BJ (cell line): ENCODE data around the gene SPATA2. TPM values are rescaled to one million over a fixed set of nuclear protein-coding genes. Genes with fewer than 3 reads are reported as not detected.
"Not testable (repeated sequence)": the region's sequence is repeated elsewhere in the genome, so short reads cannot be mapped to it uniquely, and the experiment has no call there.

Experiments
- CTCF ChIA-PET: fragments of 350-600 bp; formaldehyde crosslinking; extraction: SDS; loops from one replicate; lab custom pipeline; 2021; ENCODE audit warnings: antibody characterized with exemption, inconsistent platforms; lab: Yijun Ruan, JAX
- POLR2A ChIA-PET: fragments of 300-600 bp; sonication (Branson Sonifier 250); formaldehyde crosslinking; extraction: SDS; loops from one replicate; lab custom pipeline; 2021; ENCODE audit warnings: antibody characterized with exemption; lab: Charles Lee
- DNase-seq: peaks from one replicate; pipeline ENCODE4 v3.0.0-alpha.2; 2011; ENCODE audit warnings: low read depth
- H3K27me3 ChIP-seq: 2 replicates; pipeline ENCODE4 v1.6.0; 2011; ENCODE audit warnings: low read length; ENCODE audit not compliant: control insufficient read depth, insufficient read depth
- H3K36me3 ChIP-seq: 2 replicates; pipeline ENCODE4 v1.5.1; 2011; ENCODE audit warnings: low read length; ENCODE audit not compliant: control insufficient read depth, insufficient read depth
- H3K4me3 ChIP-seq: 2 replicates; pipeline ENCODE4 v1.5.1; 2011; ENCODE audit warnings: low read depth, mild to moderate bottlenecking, control low read depth, low read length
- polyA minus RNA-seq: library from RNA; depleted of rRNA, polyadenylated mRNA; stranded (reverse); fragments of >200 nt; gene quantifications from 2 replicates; pipeline ENCODE4 v1.2.3, GENCODE V29; 2011; rRNA and poly(A)+ RNA removed
- polyA plus RNA-seq: library from polyadenylated mRNA; depleted of rRNA; stranded (reverse); fragments of >200 nt; gene quantifications from 2 replicates; pipeline ENCODE4 v1.2.3, GENCODE V29; 2011; rRNA removed
- TF ChIP-seq, protein P1 (sequence below): IDR thresholded peaks from 2 replicates; pipeline ENCODE4 v1.5.1; 2011; ENCODE audit warnings: low read depth, mild to moderate bottlenecking, control low read depth, inconsistent platforms, low read length, moderate library complexity; ENCODE audit not compliant: insufficient read depth

Gene SPATA2, protein sequence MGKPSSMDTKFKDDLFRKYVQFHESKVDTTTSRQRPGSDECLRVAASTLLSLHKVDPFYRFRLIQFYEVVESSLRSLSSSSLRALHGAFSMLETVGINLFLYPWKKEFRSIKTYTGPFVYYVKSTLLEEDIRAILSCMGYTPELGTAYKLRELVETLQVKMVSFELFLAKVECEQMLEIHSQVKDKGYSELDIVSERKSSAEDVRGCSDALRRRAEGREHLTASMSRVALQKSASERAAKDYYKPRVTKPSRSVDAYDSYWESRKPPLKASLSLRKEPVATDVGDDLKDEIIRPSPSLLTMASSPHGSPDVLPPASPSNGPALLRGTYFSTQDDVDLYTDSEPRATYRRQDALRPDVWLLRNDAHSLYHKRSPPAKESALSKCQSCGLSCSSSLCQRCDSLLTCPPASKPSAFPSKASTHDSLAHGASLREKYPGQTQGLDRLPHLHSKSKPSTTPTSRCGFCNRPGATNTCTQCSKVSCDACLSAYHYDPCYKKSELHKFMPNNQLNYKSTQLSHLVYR
- polyA plus RNA-seq (3.5 and 5.7 TPM in 2 replicates), polyA minus RNA-seq (3.7 and 4.1 TPM in 2 replicates)

DNA sequence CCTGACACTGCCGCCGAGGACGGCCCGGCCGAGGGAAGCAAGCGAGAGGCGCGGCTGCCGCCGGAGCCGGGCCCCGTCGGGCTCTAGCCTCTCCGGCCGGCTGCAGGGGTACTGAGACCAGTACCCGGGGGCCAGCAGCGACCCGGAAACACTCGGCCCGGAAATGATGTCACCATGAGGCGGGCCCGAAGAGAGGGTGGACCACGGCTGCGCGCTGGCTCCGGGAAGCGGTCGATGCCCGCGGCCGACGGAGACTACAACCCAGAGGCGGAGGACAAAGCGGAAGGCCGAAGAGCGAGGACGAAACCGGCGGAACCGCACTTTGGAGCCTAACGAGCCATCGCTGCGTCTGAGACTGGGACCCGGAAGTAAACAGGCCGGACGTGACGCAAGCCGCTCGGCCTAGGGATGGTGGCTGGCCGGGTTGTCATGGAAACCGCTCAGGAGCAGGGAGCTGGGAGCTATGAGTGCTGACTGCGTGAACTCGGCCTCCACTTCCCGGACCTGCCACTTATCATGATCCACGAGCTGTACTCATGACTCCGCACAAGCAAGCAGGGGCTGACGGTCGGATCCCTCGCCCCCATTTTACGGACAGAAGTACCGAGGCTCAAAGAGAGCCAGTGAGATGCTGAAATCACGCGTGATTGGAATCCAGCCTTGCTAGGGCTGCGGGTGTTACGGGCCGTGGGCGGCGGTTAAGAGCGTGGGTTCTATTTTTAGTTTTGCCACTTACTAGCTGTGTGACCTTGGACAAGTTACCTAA lies at the start of gene SPATA2:
TSS of gene SPATA2 (minus strand) at position 150 of the 766 bp plus-strand sequence. CDS start 7,039 bp downstream, outside the sequence.
- peaks cover 1% of the 10 kb centered on the region for H3K36me3 ChIP-seq
- DNase-seq: peak; percentile 46
- peak within 1 kb of the TSS; percentile 79 for H3K4me3 ChIP-seq
- TF ChIP-seq, protein P1, sequence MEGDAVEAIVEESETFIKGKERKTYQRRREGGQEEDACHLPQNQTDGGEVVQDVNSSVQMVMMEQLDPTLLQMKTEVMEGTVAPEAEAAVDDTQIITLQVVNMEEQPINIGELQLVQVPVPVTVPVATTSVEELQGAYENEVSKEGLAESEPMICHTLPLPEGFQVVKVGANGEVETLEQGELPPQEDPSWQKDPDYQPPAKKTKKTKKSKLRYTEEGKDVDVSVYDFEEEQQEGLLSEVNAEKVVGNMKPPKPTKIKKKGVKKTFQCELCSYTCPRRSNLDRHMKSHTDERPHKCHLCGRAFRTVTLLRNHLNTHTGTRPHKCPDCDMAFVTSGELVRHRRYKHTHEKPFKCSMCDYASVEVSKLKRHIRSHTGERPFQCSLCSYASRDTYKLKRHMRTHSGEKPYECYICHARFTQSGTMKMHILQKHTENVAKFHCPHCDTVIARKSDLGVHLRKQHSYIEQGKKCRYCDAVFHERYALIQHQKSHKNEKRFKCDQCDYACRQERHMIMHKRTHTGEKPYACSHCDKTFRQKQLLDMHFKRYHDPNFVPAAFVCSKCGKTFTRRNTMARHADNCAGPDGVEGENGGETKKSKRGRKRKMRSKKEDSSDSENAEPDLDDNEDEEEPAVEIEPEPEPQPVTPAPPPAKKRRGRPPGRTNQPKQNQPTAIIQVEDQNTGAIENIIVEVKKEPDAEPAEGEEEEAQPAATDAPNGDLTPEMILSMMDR: no peak
- ChIA-PET CTCF (interaction anchor here (1.0 to 1.5 kb wide), 7 partner anchors 9 to 305 kb away, joined by 3 to 5 read pairs (median 3); no protein-coding TSS in a partner anchor), POLR2A (no interaction called here)
- H3K27me3 ChIP-seq: no peaks in the 10 kb centered on the region

DNA sequence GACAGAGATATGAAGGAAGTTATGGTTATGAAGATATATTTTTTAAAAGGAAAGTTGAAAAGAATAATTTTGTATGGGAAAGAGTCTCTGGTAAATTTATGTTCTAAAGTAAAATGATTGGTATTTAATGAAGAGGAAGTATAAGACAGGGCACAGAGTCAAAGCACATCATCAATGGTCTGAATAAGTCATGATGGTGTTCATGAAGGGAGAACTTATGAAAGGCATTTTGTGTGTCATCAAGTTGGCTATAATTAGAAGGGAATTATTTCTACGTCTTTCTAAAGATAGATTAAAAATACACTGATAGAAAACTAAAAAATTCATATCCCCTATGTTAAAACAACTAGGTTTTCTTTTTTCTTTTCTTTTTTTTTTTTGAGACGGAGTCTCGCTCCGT lies 46.1 kb upstream of the SPATA2 start:
- CTCF ChIA-PET: no interaction called here
- POLR2A ChIA-PET: no interaction called here
- DNase-seq: no peak
- Histone ChIP-seq H3K4me3 (no peak overlapping the region), H3K27me3 (no peaks in the 10 kb centered on the region), H3K36me3 (peaks cover 12% of the 10 kb centered on the region)
- TF ChIP-seq, protein P1: no peak

DNA sequence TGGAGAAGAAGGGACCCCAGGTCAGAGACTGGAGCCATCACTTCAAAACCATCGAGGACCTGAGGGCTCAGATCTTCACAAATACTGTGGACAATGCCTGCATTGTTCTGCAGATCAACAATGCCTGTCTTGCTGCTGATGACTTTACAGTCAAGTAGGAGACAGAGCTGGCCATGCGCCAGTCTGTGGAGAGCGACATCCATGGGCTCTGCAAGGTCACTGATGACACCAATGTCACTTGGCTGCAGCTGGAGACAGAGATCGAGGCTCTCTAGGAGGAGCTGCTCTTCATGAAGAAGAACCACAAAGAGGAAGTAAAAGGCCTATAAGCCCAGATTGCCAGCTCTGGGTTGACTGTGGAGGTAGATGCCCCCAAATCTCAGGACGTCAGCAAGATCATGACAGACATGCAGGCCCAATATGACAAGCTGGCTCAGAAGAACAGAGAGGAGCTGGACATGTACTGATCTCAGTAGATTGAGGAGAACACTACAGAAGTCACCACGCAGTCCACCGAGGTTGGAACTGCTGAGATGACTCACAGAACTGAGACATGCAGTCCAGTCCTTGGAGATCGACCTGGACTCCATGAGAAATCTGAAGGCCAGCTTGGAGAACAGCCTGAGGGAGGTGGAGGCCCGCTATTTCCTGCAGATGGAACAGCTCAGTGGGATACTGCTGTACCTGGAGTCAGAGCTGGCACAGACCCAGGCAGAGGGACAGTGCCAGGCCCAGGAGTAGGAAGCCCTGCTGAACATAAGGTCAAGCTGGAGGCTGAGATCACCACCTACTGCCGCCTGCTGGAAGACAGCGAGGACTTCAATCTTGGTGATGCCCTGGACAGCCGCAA lies 42.0 kb upstream of the SPATA2 start:
- CTCF ChIA-PET: interaction anchor here (0.9 to 2.0 kb wide), 4 partner anchors 8 to 114 kb away, joined by 3 to 5 read pairs (median 4); no protein-coding TSS in a partner anchor
- DNase-seq, H3K4me3 ChIP-seq, POLR2A ChIA-PET, H3K27me3 ChIP-seq: not testable (repeated sequence)
- H3K36me3 ChIP-seq: peaks cover 24% of the 10 kb centered on the region

DNA sequence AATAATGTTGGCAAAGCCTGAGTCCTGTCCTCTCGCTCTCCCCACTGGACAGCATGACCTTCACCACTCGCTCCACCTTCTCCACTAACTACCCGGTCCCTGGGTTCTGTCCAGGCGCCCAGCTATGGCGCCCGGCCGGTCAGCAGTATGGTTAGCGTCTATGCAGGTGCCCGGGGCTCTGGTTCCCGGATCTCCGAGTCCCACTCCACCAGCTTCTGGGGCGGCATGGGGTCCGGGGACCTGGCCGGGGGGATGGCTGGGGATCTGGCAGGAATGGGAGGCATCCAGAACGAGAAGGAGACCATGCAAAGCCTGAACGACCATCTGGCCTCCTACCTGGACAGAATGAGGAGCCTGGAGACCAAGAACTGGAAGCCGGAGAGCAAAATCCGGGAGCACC lies 41.4 kb upstream of the SPATA2 start:
- H3K36me3 ChIP-seq: peaks cover 31% of the 10 kb centered on the region
- ChIA-PET CTCF (interaction anchor here (0.7 to 2.0 kb wide), 4 partner anchors 9 to 129 kb away, joined by 3 to 5 read pairs (median 3); no protein-coding TSS in a partner anchor), POLR2A (no interaction called here)
- TF ChIP-seq, protein P1: no peak
- no peak for DNase-seq
- no peaks in the 10 kb centered on the region for H3K27me3 ChIP-seq
- H3K4me3 ChIP-seq: no peak overlapping the region

DNA sequence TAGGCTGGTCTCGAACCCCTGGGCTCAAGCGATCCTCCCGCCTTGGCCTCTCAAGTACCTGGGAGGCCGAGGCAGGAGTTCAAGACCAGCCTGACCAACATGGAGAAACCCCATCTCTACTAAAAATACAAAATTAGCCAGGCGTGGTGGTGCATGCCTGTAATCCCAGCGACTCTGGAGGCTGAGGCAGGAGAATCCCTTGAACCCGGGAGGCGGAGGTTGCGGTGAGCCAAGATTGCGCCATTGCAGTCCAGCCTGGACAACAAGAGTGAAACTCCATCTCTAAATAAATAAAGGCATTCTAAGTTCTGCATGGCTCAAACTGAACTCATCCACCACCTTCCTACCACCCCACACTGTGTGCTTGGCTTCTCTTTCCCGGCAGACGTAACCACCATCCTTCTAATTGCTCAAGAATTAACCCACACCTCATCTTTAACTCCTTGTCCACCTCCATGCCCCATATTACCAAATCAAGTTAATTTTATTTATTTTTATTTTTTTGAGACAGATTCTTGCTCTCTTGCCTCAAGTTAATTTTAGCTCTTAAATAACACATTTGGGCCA lies 40.6 kb upstream of the SPATA2 start:
- CTCF ChIA-PET: interaction anchor here (0.7 to 2.0 kb wide), 3 partner anchors 10 to 150 kb away, joined by 3 to 5 read pairs (median 3); no protein-coding TSS in a partner anchor
- POLR2A ChIA-PET, H3K27me3 ChIP-seq, H3K4me3 ChIP-seq, DNase-seq: not testable (repeated sequence)
- H3K36me3 ChIP-seq: peaks cover 31% of the 10 kb centered on the region
